B cell (primary cell): Measurements from ENCODE around the gene ADAMTS16. TPM values are rescaled to one million over a fixed set of nuclear protein-coding genes. Genes with fewer than 3 reads are reported as not detected.

Experiments used
- ATAC-seq: fragments of 200-7000 bp; cut with Tn5 transposase; one replicate; pipeline ENCODE4 v1.10.0; 2021; ENCODE audit warnings: low read depth, mild to moderate bottlenecking, moderate number of reproducible peaks, moderate library complexity
- CTCF ChIA-PET: fragments of 350-600 bp; sonication (Branson Sonifier 250); formaldehyde crosslinking; loops from one replicate; lab custom pipeline; 2021; ENCODE audit warnings: antibody characterized with exemption, inconsistent platforms; lab: Charles Lee
- POLR2A ChIA-PET: fragments of 350-600 bp; sonication (Branson Sonifier 250); formaldehyde crosslinking; loops from one replicate; lab custom pipeline; 2021; ENCODE audit warnings: antibody characterized with exemption; lab: Charles Lee
- DNase-seq: peaks from one replicate; pipeline ENCODE4 v3.0.0; 2013
- H2AFZ ChIP-seq: 2 replicates; pipeline ENCODE4 v1.6.1; 2012; ENCODE audit warnings: mild to moderate bottlenecking, low read depth, low read length; ENCODE audit not compliant: insufficient read depth, poor library complexity, severe bottlenecking
- H3K27ac ChIP-seq, 2 donors: 1 replicate in 1 of 2; 2 replicates in 1 of 2; pipeline ENCODE4 v1.5.1; 2012 to 2013; ENCODE audit warnings: low read length in 2 of 2, mild to moderate bottlenecking in 2 of 2, moderate library complexity in 1 of 2
- H3K27me3 ChIP-seq, 4 experiments: fragments of 200-600 bp in 1 of 4; sonication (generic) in 1 of 4; replicated peaks in 1 of 4; 1 replicate in 2 of 4; 2 replicates in 2 of 4; pipeline versions ENCODE4 v1.6.1 to v1.7.0; 2013 to 2016; ENCODE audit warnings: low read length in 3 of 4, mild to moderate bottlenecking in 2 of 4, mixed read lengths in 1 of 4, moderate library complexity in 1 of 4; ENCODE audit not compliant: insufficient read depth in 4 of 4, control insufficient read depth in 3 of 4; ENCODE audit errors: control extremely low read depth in 1 of 4
- H3K36me3 ChIP-seq, 2 experiments: replicated peaks in 1 of 2; 1 replicate in 1 of 2; 2 replicates in 1 of 2; pipeline versions ENCODE4 v1.6.1 to v1.7.1; 2013; ENCODE audit warnings: low read length in 1 of 2; ENCODE audit not compliant: insufficient read depth in 2 of 2, control insufficient read depth in 1 of 2; ENCODE audit errors: control extremely low read depth in 1 of 2, extremely low read depth in 1 of 2
- H3K4me1 ChIP-seq, 2 donors: fragments of 200-600 bp in 1 of 2; sonication (generic) in 1 of 2; 1 replicate in 1 of 2; 2 replicates in 1 of 2; pipeline versions ENCODE4 v1.5.1 to v1.6.1; 2013 to 2017; ENCODE audit warnings: low read length in 2 of 2; ENCODE audit not compliant: control insufficient read depth in 2 of 2, insufficient read depth in 2 of 2
- H3K4me2 ChIP-seq: replicated peaks from 2 replicates; pipeline ENCODE3; 2012; ENCODE audit warnings: mild to moderate bottlenecking, low read depth, low read length; ENCODE audit not compliant: poor library complexity, severe bottlenecking
- H3K4me3 ChIP-seq, 5 experiments: fragments of 200-600 bp in 1 of 5; sonication (generic) in 1 of 5; 1 replicate in 3 of 5; 2 replicates in 2 of 5; pipeline versions ENCODE4 v1.5.1 to v1.7.0; 2011 to 2016; ENCODE audit warnings: low read length in 4 of 5, mild to moderate bottlenecking in 4 of 5, low read depth in 2 of 5, control low read depth in 1 of 5, moderate library complexity in 1 of 5; ENCODE audit not compliant: insufficient read depth in 1 of 5; ENCODE audit errors: control extremely low read depth in 1 of 5, extremely low read depth in 1 of 5
- H3K79me2 ChIP-seq: fragments of 200-600 bp; sonication (generic); one replicate; pipeline ENCODE4 v1.6.0; 2016; ENCODE audit warnings: low read length; ENCODE audit not compliant: control insufficient read depth, insufficient read depth
- H3K9ac ChIP-seq: fragments of 200-600 bp; sonication (generic); 2 replicates; pipeline ENCODE4 v1.6.1; 2017; ENCODE audit warnings: mild to moderate bottlenecking, low read length, moderate library complexity
- H3K9me3 ChIP-seq, 3 donors: one replicate each; pipeline versions ENCODE4 v1.6.1 to v1.7.1; 2013; ENCODE audit warnings: low read length in 2 of 3; ENCODE audit not compliant: control insufficient read depth in 2 of 3, insufficient read depth in 1 of 3; ENCODE audit errors: control extremely low read depth in 1 of 3
- H4K20me1 ChIP-seq: 2 replicates; pipeline ENCODE4 v1.6.0; 2012; ENCODE audit warnings: mild to moderate bottlenecking, low read length; ENCODE audit not compliant: insufficient read depth, control insufficient read depth, poor library complexity, severe bottlenecking
- H3K27ac Mint-ChIP-seq: one replicate; pipeline ENCODE4 v1.8.0; 2021; ENCODE audit warnings: mixed read lengths
- H3K27me3 Mint-ChIP-seq: one replicate; pipeline ENCODE4 v1.8.0; 2021; ENCODE audit warnings: mixed read lengths
- H3K4me1 Mint-ChIP-seq: one replicate; pipeline ENCODE4 v1.8.0; 2021; ENCODE audit warnings: mixed read lengths
- H3K4me3 Mint-ChIP-seq: one replicate; pipeline ENCODE4 v1.8.0; 2021; ENCODE audit warnings: mixed read lengths
- H3K9me3 Mint-ChIP-seq: one replicate; pipeline ENCODE4 v1.8.0; 2022; ENCODE audit warnings: mixed read lengths; ENCODE audit not compliant: insufficient read depth
- EZH2 ChIP-seq: IDR thresholded peaks from 2 replicates; pipeline ENCODE4 v1.6.1; 2012; ENCODE audit warnings: borderline replicate concordance, low read depth, mild to moderate bottlenecking, moderate library complexity, low read length; ENCODE audit not compliant: insufficient read depth, poor library complexity, severe bottlenecking
- WGBS: methylation state at CpG from one replicate; pipeline ENCODE4 v1.1.5; 2013; ENCODE audit warnings: missing lambda C conversion rate; ENCODE audit not compliant: insufficient coverage; 5-methylcytosine and 5-hydroxymethylcytosine counted together
- intact Hi-C: fragments of 100-400 bp; cut with micrococcal nuclease; formaldehyde crosslinking; loops from one replicate; pipeline ENCODE4 v1.10.0; 2022
- polyA plus RNA-seq: library from polyadenylated mRNA; depleted of rRNA; stranded (reverse); fragments of >200 nt; gene quantifications from 2 replicates; pipeline ENCODE4 v1.2.3, GENCODE V29; 2012
- total RNA-seq, 2 donors: library from RNA; stranded (reverse); fragments of 120-200 nt in 1 of 2; gene quantifications; 1 replicate in 1 of 2; 2 replicates in 1 of 2; pipeline versions ENCODE4 v1.2.3 to v1.2.4, GENCODE V29; 2013 to 2022
- TF ChIP-seq, protein P1 (sequence below): fragments of 200-600 bp; IDR thresholded peaks from one replicate; pipeline ENCODE4 v1.8.0; 2022; ENCODE audit warnings: antibody characterized with exemption, mild to moderate bottlenecking

Gene ADAMTS16
- total and polyA plus RNA-seq, 2 donors (not counting 1 experiment from before 2014, with no cell fraction given), result not detected

DNA sequence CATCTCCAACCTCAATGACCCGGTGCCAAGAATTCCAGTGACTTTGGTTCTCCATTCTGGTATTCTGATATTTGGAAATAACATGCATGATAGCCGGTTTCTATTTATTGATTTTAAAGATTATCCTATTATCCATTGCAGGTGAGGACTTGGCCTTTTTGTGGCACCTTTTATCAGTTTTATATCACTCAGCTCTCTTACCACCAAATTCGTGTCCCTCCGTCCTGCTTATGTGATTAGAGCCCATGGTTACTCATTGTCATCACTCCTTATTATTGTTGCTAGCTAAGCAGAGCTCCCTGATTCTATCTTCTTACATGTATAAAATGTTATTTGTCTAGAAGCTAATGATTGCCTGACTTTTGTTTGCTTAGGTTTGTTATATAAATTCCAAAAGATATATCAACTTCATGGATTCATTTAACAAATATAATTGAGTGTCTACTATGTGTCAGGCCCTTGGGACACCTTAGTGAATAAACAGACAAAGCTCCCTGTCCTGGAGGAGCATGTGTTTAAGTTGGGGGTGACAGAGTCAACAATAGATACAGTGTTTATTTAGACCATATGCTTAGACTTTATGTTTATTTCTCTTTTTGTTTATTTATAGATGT is 138.2 kb downstream of the ADAMTS16 start:
- Mint-ChIP-seq H3K4me1 (no peaks in the 10 kb centered on the region), H3K27me3 (no peaks in the 10 kb centered on the region), H3K9me3 (no peaks in the 10 kb centered on the region), H3K27ac (no peak overlapping the region), H3K4me3 (no peak overlapping the region)
- no peaks in the 10 kb centered on the region for H3K27me3 ChIP-seq
- no CpG with 5 or more reads among the region's 4 CpGs for WGBS
- peaks cover 0 to 7% (median 0%) of the 10 kb centered on the region in 3 donors for H3K9me3 ChIP-seq
- no peak for DNase-seq
- intact Hi-C loops, result no loop called here
- ChIA-PET POLR2A (no interaction called here), CTCF (interaction anchor here (0.7 kb wide), 1 partner anchor 137 kb away, joined by 3 read pairs; no protein-coding TSS in a partner anchor)
- H3K9ac ChIP-seq, result no peak overlapping the region
- ATAC-seq, result no peak
- no peak overlapping the region for H3K4me3 ChIP-seq
- no peaks in the 10 kb centered on the region for H3K79me2 ChIP-seq
- H3K4me2 ChIP-seq, result no peak overlapping the region
- no peak for TF ChIP-seq EZH2
- TF ChIP-seq, protein P1, sequence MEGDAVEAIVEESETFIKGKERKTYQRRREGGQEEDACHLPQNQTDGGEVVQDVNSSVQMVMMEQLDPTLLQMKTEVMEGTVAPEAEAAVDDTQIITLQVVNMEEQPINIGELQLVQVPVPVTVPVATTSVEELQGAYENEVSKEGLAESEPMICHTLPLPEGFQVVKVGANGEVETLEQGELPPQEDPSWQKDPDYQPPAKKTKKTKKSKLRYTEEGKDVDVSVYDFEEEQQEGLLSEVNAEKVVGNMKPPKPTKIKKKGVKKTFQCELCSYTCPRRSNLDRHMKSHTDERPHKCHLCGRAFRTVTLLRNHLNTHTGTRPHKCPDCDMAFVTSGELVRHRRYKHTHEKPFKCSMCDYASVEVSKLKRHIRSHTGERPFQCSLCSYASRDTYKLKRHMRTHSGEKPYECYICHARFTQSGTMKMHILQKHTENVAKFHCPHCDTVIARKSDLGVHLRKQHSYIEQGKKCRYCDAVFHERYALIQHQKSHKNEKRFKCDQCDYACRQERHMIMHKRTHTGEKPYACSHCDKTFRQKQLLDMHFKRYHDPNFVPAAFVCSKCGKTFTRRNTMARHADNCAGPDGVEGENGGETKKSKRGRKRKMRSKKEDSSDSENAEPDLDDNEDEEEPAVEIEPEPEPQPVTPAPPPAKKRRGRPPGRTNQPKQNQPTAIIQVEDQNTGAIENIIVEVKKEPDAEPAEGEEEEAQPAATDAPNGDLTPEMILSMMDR, result no peak
- no peaks in the 10 kb centered on the region for H4K20me1 ChIP-seq
- H3K27ac ChIP-seq, result no peak overlapping the region
- H3K4me1 ChIP-seq, result no peaks in the 10 kb centered on the region
- no peaks in the 10 kb centered on the region for H3K36me3 ChIP-seq
- H2AFZ ChIP-seq, result no peak overlapping the region

DNA sequence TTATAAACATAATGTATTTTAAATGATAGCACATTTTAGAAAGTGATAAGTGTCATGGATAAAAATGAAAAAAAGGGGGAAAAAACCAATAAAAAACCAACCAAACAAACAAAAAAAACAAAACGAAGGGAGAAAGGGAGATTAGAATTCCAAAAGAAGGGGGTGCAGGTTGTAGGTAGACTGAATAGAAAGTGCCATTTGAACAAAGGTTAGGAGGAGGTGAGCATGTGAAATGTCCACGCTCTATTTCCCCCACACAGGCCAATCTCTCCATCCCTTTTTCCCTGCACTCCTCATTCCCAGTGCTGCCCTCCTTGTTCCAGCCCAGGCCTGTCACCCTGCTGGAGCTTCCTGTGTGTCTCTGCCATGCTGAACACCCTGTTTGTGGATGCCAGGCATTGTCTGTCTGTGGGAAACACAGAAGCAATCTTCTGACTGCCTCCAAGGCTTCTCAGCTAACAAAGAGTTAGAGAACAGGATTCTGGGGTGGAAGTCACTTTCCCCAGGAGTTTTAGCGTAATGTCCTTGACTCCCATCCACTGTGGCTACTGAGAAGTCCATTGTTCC is 138.8 kb downstream of the ADAMTS16 start:
- intact Hi-C loops, result no loop called here
- CTCF ChIA-PET, result no interaction called here
- H3K27me3 ChIP-seq, result peaks cover 0 to 2% (median 0%) of the 10 kb centered on the region in 4 experiments

More for the DNA sequence above, 138.8 kb downstream of the ADAMTS16 start:
- 100% methylated on average over 1 of the region's 3 CpGs for WGBS
- H3K27ac Mint-ChIP-seq, result no peak overlapping the region
- H3K9ac ChIP-seq, result no peak overlapping the region
- H3K4me1 Mint-ChIP-seq, result no peaks in the 10 kb centered on the region
- POLR2A ChIA-PET, result no interaction called here
- no peak overlapping the region for H3K4me3 ChIP-seq
- no peak for ATAC-seq
- no peaks in the 10 kb centered on the region for H3K36me3 ChIP-seq
- peaks cover 0 to 9% (median 3%) of the 10 kb centered on the region in 3 donors for H3K9me3 ChIP-seq
- no peak overlapping the region for H3K4me2 ChIP-seq
- no peaks in the 10 kb centered on the region for H3K79me2 ChIP-seq
- no peak overlapping the region for H3K27ac ChIP-seq
- no peaks in the 10 kb centered on the region for H3K27me3 Mint-ChIP-seq
- TF ChIP-seq EZH2, result no peak
- TF ChIP-seq, protein P1, result no peak
- no peak overlapping the region for H3K4me3 Mint-ChIP-seq
- H3K9me3 Mint-ChIP-seq, result no peaks in the 10 kb centered on the region
- H3K4me1 ChIP-seq, result no peaks in the 10 kb centered on the region
- DNase-seq, result no peak
- no peaks in the 10 kb centered on the region for H4K20me1 ChIP-seq
- no peak overlapping the region for H2AFZ ChIP-seq
